Measurements from ENCODE around the gene SYNGR2. TPM values are rescaled to one million over a fixed set of nuclear protein-coding genes. Genes with fewer than 3 reads are reported as not detected.

Gene SYNGR2
- total and polyA plus RNA-seq, 2 donors (not counting 3 experiments of a cell fraction or from before 2014, with no cell fraction given): 65.9 to 281 TPM

- no peaks in the 10 kb centered on the region for H4K20me1 ChIP-seq (replicated peaks; ENCODE audit: control insufficient read depth, extremely low read depth, insufficient read depth, low read length)
- H3K4me3 ChIP-seq (replicated peaks in 1 of 3; ENCODE audit: insufficient read depth in 1 of 3, low read depth in 1 of 3, low read length in 3 of 3): no peak overlapping the region
- no TSS peak for BruUV-seq (replicated peaks)
- intact Hi-C loops (cut with micrococcal nuclease): no loop called here
- H3K9me3 ChIP-seq (replicated peaks; ENCODE audit: control insufficient read depth, insufficient read depth, low read length): no peaks in the 10 kb centered on the region
- POLR2A ChIA-PET: interaction anchor here (0.6 kb wide), 1 partner anchor 36 kb away, joined by 6 read pairs; no protein-coding TSS in a partner anchor
- no peaks in the 10 kb centered on the region for H3K27me3 ChIP-seq (ENCODE audit: control insufficient read depth in 2 of 2, insufficient read depth in 2 of 2, low read length in 2 of 2)
- no peak overlapping the region for H2AFZ ChIP-seq (ENCODE audit: low read depth, low read length)
- H3K9ac ChIP-seq (replicated peaks; ENCODE audit: extremely low read depth, insufficient read depth, low read length): no peak overlapping the region
- CTCF ChIA-PET: interaction anchor here (0.6 to 0.7 kb wide), 2 partner anchors 14 to 27 kb away, joined by 3 read pairs; no protein-coding TSS in a partner anchor
- H3K79me2 ChIP-seq (ENCODE audit: control insufficient read depth, insufficient read depth, low read length): no peaks in the 10 kb centered on the region
- H3K4me1 ChIP-seq (ENCODE audit: control insufficient read depth, extremely low read depth, insufficient read depth, low read length): peaks cover 14% of the 10 kb centered on the region
- no peaks in the 10 kb centered on the region for H3K36me3 ChIP-seq (ENCODE audit: control insufficient read depth in 2 of 2, extremely low read depth in 1 of 2, insufficient read depth in 2 of 2, low read length in 2 of 2)
- TF ChIP-seq POLR2A (IDR thresholded peaks at IDR 0.05; ENCODE audit: low read depth, low read length) (no peak), POLR2AphosphoS5 (IDR thresholded peaks at IDR 0.05; ENCODE audit: insufficient read depth, low read depth, low read length) (no peak), GATA2 (IDR thresholded peaks at IDR 0.05; ENCODE audit: insufficient read depth, insufficient read length, low read depth, low read length) (no peak), MYC (IDR thresholded peaks at IDR 0.05; ENCODE audit: low read depth, low read length) (no peak), EZH2 (IDR thresholded peaks at IDR 0.05; ENCODE audit: borderline replicate concordance, low read depth, low read length, severe bottlenecking) (no peak), MAX (IDR thresholded peaks at IDR 0.05; ENCODE audit: insufficient read depth, insufficient read length) (no peak), FOS (IDR thresholded peaks at IDR 0.05; ENCODE audit: borderline replicate concordance, insufficient read depth, low read length) (no peak), JUN (IDR thresholded peaks at IDR 0.05; ENCODE audit: borderline replicate concordance, insufficient read depth, insufficient read length, low read depth) (no peak)
- TF ChIP-seq, protein P1, sequence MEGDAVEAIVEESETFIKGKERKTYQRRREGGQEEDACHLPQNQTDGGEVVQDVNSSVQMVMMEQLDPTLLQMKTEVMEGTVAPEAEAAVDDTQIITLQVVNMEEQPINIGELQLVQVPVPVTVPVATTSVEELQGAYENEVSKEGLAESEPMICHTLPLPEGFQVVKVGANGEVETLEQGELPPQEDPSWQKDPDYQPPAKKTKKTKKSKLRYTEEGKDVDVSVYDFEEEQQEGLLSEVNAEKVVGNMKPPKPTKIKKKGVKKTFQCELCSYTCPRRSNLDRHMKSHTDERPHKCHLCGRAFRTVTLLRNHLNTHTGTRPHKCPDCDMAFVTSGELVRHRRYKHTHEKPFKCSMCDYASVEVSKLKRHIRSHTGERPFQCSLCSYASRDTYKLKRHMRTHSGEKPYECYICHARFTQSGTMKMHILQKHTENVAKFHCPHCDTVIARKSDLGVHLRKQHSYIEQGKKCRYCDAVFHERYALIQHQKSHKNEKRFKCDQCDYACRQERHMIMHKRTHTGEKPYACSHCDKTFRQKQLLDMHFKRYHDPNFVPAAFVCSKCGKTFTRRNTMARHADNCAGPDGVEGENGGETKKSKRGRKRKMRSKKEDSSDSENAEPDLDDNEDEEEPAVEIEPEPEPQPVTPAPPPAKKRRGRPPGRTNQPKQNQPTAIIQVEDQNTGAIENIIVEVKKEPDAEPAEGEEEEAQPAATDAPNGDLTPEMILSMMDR (IDR thresholded peaks at IDR 0.05; ENCODE audit: extremely low read depth in 1 of 2, insufficient read depth in 1 of 2, low read depth in 1 of 2, low read length in 2 of 2): no peak
- dilution Hi-C loops (cut with MboI; ENCODE audit: extremely low pct_ligation_motif_present, low sequenced_read_pairs): no loop called here
- no peak overlapping the region for H3K27ac ChIP-seq (ENCODE audit: insufficient read depth, low read depth, low read length)
- FAIRE-seq (no peak), DNase-seq (ENCODE audit: low read depth, low spot score) (no peak)
- no peaks in the 10 kb centered on the region for H3K9me1 ChIP-seq (replicated peaks; ENCODE audit: control insufficient read depth, extremely low read depth, insufficient read depth, low read length)
- no peak overlapping the region for H3K4me2 ChIP-seq (ENCODE audit: insufficient read depth, low read length)
These were observed 19.9 kb upstream of the SYNGR2 start for GRCh38 chr17:78148286-78149016.

Data from endothelial cell of umbilical vein (primary cell).